ENCODE data around the gene SBF2. TPM values are rescaled to one million over a fixed set of nuclear protein-coding genes. Genes with fewer than 3 reads are reported as not detected.

The SBF2 gene
- total and polyA plus RNA-seq, 9 of the 15 experiments (the other 6 are each of a cell fraction or from before 2014, with no cell fraction given) = 0.80 to 9.5 (median 5.0) TPM

DNA sequence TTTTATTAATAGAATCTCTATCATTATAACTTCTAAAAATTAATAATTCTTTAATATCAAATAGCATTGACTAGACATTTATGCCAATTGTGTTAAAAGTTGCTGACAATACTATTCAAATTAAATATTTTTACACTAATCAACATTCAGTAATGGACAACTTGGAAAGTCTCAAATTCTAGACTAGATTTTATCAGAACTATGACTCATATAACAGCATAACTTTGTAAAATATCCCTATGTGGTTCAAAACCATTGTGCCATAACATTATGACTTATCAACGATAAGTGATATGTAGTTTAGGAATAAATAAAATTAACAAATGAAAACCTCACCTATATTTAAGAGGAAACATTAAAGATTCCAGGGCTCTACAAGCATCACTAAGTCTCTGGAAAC is 291.8 kb downstream of the SBF2 start (continued):
- TF ChIP-seq, protein P1, sequence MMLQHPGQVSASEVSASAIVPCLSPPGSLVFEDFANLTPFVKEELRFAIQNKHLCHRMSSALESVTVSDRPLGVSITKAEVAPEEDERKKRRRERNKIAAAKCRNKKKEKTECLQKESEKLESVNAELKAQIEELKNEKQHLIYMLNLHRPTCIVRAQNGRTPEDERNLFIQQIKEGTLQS (IDR thresholded peaks at IDR 0.05) = peak; percentile 38
- TF ChIP-seq, protein P1 (CRISPR knock-in tag; conservative IDR thresholded peaks at IDR 0.05) = no peak
- TF ChIP-seq ZNF316 (IDR thresholded peaks at IDR 0.05) (peak; percentile 20; the same call in 1 of the 2 replicates), JUND (IDR thresholded peaks at IDR 0.05; ENCODE audit: borderline replicate concordance, low read depth, low read length) (peak; percentile 30; the same call in 1 of the 2 replicates), JUND (tag; IDR thresholded peaks at IDR 0.05; ENCODE audit: borderline replicate concordance, low read depth, low read length) (no peak), FOSL1 (tag; conservative IDR thresholded peaks at IDR 0.05) (peak; percentile 57)

DNA sequence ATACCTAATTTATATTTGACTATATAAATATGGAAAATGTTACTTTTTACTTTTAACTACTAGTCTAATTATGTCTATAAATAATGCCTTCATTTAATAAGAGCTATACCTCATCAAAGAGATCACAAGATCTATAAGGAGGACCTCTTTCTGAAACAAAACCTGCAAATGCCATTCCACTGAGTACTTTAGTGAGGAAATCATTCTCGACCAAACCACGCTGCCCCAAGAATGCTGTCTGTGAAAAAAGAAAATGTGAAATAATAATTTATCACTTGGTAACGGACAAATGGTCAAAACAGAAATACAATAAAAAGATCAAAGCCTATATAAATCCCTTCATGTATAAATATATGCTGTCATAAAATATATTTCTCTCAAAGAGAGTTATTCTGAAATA is 301.7 kb downstream of the SBF2 start:
- Histone ChIP-seq H3K9me3 (replicated peaks; ENCODE audit: control insufficient read depth, insufficient read depth, low read depth, low read length) (no peaks in the 10 kb centered on the region), H3K27me3 (ENCODE audit: control insufficient read depth in 2 of 2, insufficient read depth in 2 of 2, low read length in 2 of 2) (no peaks in the 10 kb centered on the region), H3K27ac (ENCODE audit: extremely low read depth, low read depth, low read length) (no peak overlapping the region), H3K4me3 (no peak overlapping the region), H3K4me1 (replicated peaks in 1 of 2; ENCODE audit: control insufficient read depth in 2 of 2, insufficient read depth in 2 of 2, low read length in 2 of 2) (no peaks in the 10 kb centered on the region), H3K9ac (ENCODE audit: insufficient read depth in 1 of 2, low read depth in 2 of 2, low read length in 2 of 2) (no peak overlapping the region), H3K9me1 (ENCODE audit: control insufficient read depth, insufficient read depth, low read length) (no peaks in the 10 kb centered on the region), H3K4me2 (ENCODE audit: insufficient read depth, low read length) (no peak overlapping the region), H3K36me3 (ENCODE audit: control insufficient read depth, insufficient read depth, low read length) (no peaks in the 10 kb centered on the region), H4K20me1 (replicated peaks; ENCODE audit: control insufficient read depth, insufficient read depth, low read length) (no peaks in the 10 kb centered on the region), H2AFZ (ENCODE audit: low read depth, low read length) (no peak overlapping the region), H3K79me2 (ENCODE audit: control insufficient read depth, insufficient read depth, low read length) (no peaks in the 10 kb centered on the region)
- FAIRE-seq (no peak), ATAC-seq (no peak), DNase-seq (ENCODE audit: extremely low read depth in 1 of 4, low spot score in 3 of 4) (no peak)
- POLR2A ChIA-PET = no interaction called here
- no TSS peak for BruUV-seq (replicated peaks)
- CTCF ChIA-PET (ENCODE audit: low intra/inter-chr PET ratio) = no interaction called here
- in situ Hi-C loops (cut with MboI) = no loop called here
- 48% methylated on average over 3 of the region's 3 CpGs for WGBS (ENCODE audit: insufficient coverage, low coverage, missing lambda C conversion rate)
- intact Hi-C loops (cut with micrococcal nuclease) = loop anchor here (5.0 kb wide), 2 partner anchors 85 to 330 kb away; no protein-coding TSS in a partner anchor
- TF ChIP-seq POLR2A (conservative IDR thresholded peaks at IDR 0.05) = no peak
- TF ChIP-seq, protein P2, sequence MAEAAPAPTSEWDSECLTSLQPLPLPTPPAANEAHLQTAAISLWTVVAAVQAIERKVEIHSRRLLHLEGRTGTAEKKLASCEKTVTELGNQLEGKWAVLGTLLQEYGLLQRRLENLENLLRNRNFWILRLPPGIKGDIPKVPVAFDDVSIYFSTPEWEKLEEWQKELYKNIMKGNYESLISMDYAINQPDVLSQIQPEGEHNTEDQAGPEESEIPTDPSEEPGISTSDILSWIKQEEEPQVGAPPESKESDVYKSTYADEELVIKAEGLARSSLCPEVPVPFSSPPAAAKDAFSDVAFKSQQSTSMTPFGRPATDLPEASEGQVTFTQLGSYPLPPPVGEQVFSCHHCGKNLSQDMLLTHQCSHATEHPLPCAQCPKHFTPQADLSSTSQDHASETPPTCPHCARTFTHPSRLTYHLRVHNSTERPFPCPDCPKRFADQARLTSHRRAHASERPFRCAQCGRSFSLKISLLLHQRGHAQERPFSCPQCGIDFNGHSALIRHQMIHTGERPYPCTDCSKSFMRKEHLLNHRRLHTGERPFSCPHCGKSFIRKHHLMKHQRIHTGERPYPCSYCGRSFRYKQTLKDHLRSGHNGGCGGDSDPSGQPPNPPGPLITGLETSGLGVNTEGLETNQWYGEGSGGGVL (CRISPR knock-in tag; IDR thresholded peaks at IDR 0.05) = no peak
- no peak for TF ChIP-seq PTRF (tag; IDR thresholded peaks at IDR 0.05)
- TF ChIP-seq HNRNPH1 (optimal IDR thresholded peaks at IDR 0.05; ENCODE audit: low read depth, low read length) = no peak
